ENCODE data around the gene IFFO2. TPM values are rescaled to one million over a fixed set of nuclear protein-coding genes. Genes with fewer than 3 reads are reported as not detected.

IFFO2 gene
- total and polyA plus RNA-seq, 10 of the 15 experiments (the other 5 are each of a cell fraction or from before 2014, with no cell fraction given): 1.2 to 18.4 (median 6.7) TPM

DNA sequence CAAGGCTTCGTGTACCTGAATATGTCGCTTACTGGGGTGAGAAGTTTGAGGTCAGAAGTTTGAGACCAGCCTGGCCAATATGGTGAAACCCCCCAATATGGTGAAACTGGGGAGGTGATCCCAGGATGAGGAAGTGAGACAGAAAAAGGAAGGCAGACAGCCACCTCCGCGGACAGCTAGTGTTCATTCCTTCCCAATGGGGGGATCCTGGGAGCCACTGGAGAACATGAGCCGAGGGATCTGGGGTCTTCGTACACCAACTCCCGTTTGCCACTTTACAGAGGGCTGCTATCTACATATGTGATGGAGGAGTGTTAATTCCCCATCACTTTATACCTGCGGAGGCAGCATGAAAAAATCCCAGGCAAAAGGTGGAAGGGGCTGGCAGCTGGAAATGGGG, 19.6 kb upstream of the IFFO2 start:
- Histone ChIP-seq H3K4me2 (ENCODE audit: control insufficient read depth, insufficient read depth) (no peak overlapping the region), H3K79me2 (ENCODE audit: control insufficient read depth, insufficient read depth, low read length) (no peaks in the 10 kb centered on the region), H2AFZ (ENCODE audit: control insufficient read depth, low read depth, low read length) (no peak overlapping the region), H3K4me1 (ENCODE audit: control insufficient read depth, insufficient read depth, low read length) (no peaks in the 10 kb centered on the region), H3K27me3 (replicated peaks in 1 of 2; ENCODE audit: control insufficient read depth in 2 of 2, insufficient read depth in 2 of 2, low read length in 1 of 2) (peaks cover 0 to 3% of the 10 kb centered on the region in 2 experiments; a peak in 1 of 4 replicates), H3K9ac (ENCODE audit: control insufficient read depth, insufficient read depth, low read length) (no peak overlapping the region), H3K27ac (ENCODE audit: control insufficient read depth, insufficient read depth) (no peak overlapping the region), H3K4me3 (no peak overlapping the region), H3K9me3 (replicated peaks; ENCODE audit: control insufficient read depth, insufficient read depth, low read length) (peaks cover 2% of the 10 kb centered on the region; the same call in 1 of the 3 replicates), H3K36me3 (ENCODE audit: control insufficient read depth in 2 of 2, insufficient read depth in 2 of 2, low read length in 1 of 2) (no peaks in the 10 kb centered on the region), H4K20me1 (ENCODE audit: control insufficient read depth, insufficient read depth) (no peaks in the 10 kb centered on the region)
- DNase-seq (ENCODE audit: low read depth, low spot score): no peak
- no peak for FAIRE-seq
- SMC1A ChIA-PET (ENCODE audit: uncharacterized antibody, unreplicated experiment): interaction anchor here (0.8 to 2.1 kb wide), 2 partner anchors 73 to 107 kb away, joined by 3 to 5 read pairs; no protein-coding TSS in a partner anchor
- BruUV-seq (replicated peaks): no TSS peak
- intact Hi-C loops (cut with micrococcal nuclease; ENCODE audit: unreplicated experiment): no loop called here
- 28% methylated on average over 8 of the region's 8 CpGs for WGBS (ENCODE audit: insufficient coverage, insufficient replicate concordance, low lambda C conversion rate, missing lambda C conversion rate)
- in situ Hi-C loops (cut with MboI): no loop called here
- ATAC-seq: no peak
- POLR2A ChIA-PET: no interaction called here
- CTCF ChIA-PET: interaction anchor here (1.1 to 6.6 kb wide), 3 partner anchors 9 to 69 kb away, joined by 3 to 59 read pairs (median 4); no protein-coding TSS in a partner anchor
- RAD21 ChIA-PET (ENCODE audit: unreplicated experiment): no interaction called here
- TF ChIP-seq HCFC1 (IDR thresholded peaks at IDR 0.05; ENCODE audit: low read length) (no peak), MTA2 (IDR thresholded peaks at IDR 0.05; ENCODE audit: low read depth) (no peak), CUX1 (IDR thresholded peaks at IDR 0.05; ENCODE audit: insufficient replicate concordance, low read depth, low read length) (no peak), ZNF687 (IDR thresholded peaks at IDR 0.05) (no peak), BHLHE40 (IDR thresholded peaks at IDR 0.05; ENCODE audit: borderline replicate concordance in 1 of 2, low read depth in 2 of 2, low read length in 1 of 2) (no peak), ZZZ3 (IDR thresholded peaks at IDR 0.05; ENCODE audit: control insufficient read depth, insufficient read length, low read depth) (no peak), MYC (IDR thresholded peaks at IDR 0.05; ENCODE audit: insufficient read depth, insufficient read length, insufficient replicate concordance, low read length, severe bottlenecking) (no peak), E4F1 (IDR thresholded peaks at IDR 0.05; ENCODE audit: borderline replicate concordance, partially characterized antibody) (no peak), NFYB (IDR thresholded peaks at IDR 0.05; ENCODE audit: insufficient read depth, low read depth, low read length) (no peak)

Data from GM12878 (cell line).